Omental fat pad (tissue), 4 donors: ENCODE data around the gene OVOL2. TPM values are rescaled to one million over a fixed set of nuclear protein-coding genes. Genes with fewer than 3 reads are reported as not detected.

Source experiments
- ATAC-seq: fragments of 150-250 bp; one replicate; pipeline ENCODE4 v1.9.1; 2016; ENCODE audit warnings: mild to moderate bottlenecking, moderate library complexity; ENCODE audit not compliant: low FRiP score
- DNase-seq: peaks from one replicate; pipeline ENCODE4 v3.0.0-alpha.2; 2019; ENCODE audit warnings: low spot score
- CTCF ChIP-seq, 3 donors: fragments of 450-650 bp; IDR thresholded peaks; one replicate each; pipeline ENCODE4 v1.5.1; 2016 to 2017; ENCODE audit warnings: antibody characterized with exemption in 3 of 3, mild to moderate bottlenecking in 3 of 3, moderate library complexity in 2 of 3
- total RNA-seq, 4 donors: library from RNA; depleted of rRNA; stranded (reverse); fragments of >200 nt; gene quantifications; one replicate each; pipeline ENCODE4 v1.1.0, GENCODE V29; 2016

The OVOL2 gene
- total RNA-seq, 4 donors from 2014 or later: not detected

GRCh38 chr20:18056174-18057100, 1.3 kb downstream of the OVOL2 start:
- DNase-seq: no peak
- TF ChIP-seq CTCF (IDR thresholded peaks at IDR 0.05): no peak
- ATAC-seq: no peak

GRCh38 chr20:18055261-18055660, 2.5 kb downstream of the OVOL2 start:
- DNase-seq (no peak), ATAC-seq (no peak)
- TF ChIP-seq CTCF (IDR thresholded peaks at IDR 0.05): no peak

GRCh38 chr20:18052856-18053255, 4.9 kb downstream of the OVOL2 start:
- ATAC-seq: no peak
- no peak for DNase-seq
- no peak for TF ChIP-seq CTCF (IDR thresholded peaks at IDR 0.05)

GRCh38 chr20:18050628-18051027, 7.1 kb downstream of the OVOL2 start:
- no peak for ATAC-seq
- DNase-seq: no peak
- TF ChIP-seq CTCF (IDR thresholded peaks at IDR 0.05): no peak

GRCh38 chr20:18048176-18048575, 9.5 kb downstream of the OVOL2 start:
- TF ChIP-seq CTCF (IDR thresholded peaks at IDR 0.05): no peak
- DNase-seq (no peak), ATAC-seq (no peak)

GRCh38 chr20:18046535-18046934, 11.2 kb downstream of the OVOL2 start:
- no peak for ATAC-seq
- no peak for TF ChIP-seq CTCF (IDR thresholded peaks at IDR 0.05)
- DNase-seq: no peak

GRCh38 chr20:18042229-18042628, 15.5 kb downstream of the OVOL2 start:
- ATAC-seq (no peak), DNase-seq (no peak)
- no peak for TF ChIP-seq CTCF (IDR thresholded peaks at IDR 0.05)
